SK-N-SH (cell line): Measurements from ENCODE around the gene RCSD1. TPM values are rescaled to one million over a fixed set of nuclear protein-coding genes. Genes with fewer than 3 reads are reported as not detected.

Experiments used
- CTCF ChIA-PET: fragments of 300-600, 350-600 bp; formaldehyde crosslinking; extraction: SDS; loops from one replicate; lab custom pipeline; 2021; lab: Yijun Ruan, JAX
- POLR2A ChIA-PET: fragments of 350-600 bp; sonication (Branson Sonifier 250); formaldehyde crosslinking; extraction: SDS; loops from one replicate; lab custom pipeline; 2020; ENCODE audit warnings: antibody characterized with exemption, inconsistent platforms; lab: Yijun Ruan, JAX
- DNase-seq: peaks from one replicate; pipeline ENCODE4 v3.0.0; 2012
- H2AFZ ChIP-seq: fragments of 200-600 bp; sonication (generic); 2 replicates; pipeline ENCODE4 v1.8.1; 2016; ENCODE audit warnings: antibody characterized with exemption, mild to moderate bottlenecking, low read depth
- H3F3A ChIP-seq: fragments of 200-600 bp; sonication (generic); replicated peaks from 2 replicates; pipeline ENCODE3; 2016; ENCODE audit warnings: antibody characterized with exemption, mild to moderate bottlenecking; ENCODE audit not compliant: insufficient read depth
- H3K27ac ChIP-seq, 2 experiments: fragments of 200-500 bp in 1 of 2; fragments of 200-600 bp in 1 of 2; sonication (Bioruptor generic) in 1 of 2; sonication (generic), shearing (Covaris generic) in 1 of 2; 2 replicates each; pipeline versions ENCODE4 v1.5.1 to v1.6.1; 2014 to 2016; ENCODE audit warnings: low read depth in 2 of 2, inconsistent platforms in 1 of 2, low read length in 1 of 2, mild to moderate bottlenecking in 1 of 2, mixed read lengths in 1 of 2
- H3K27me3 ChIP-seq: fragments of 200-600 bp; sonication (generic), shearing (Covaris generic); 2 replicates; pipeline ENCODE4 v1.6.1; 2016; ENCODE audit warnings: mixed run types; ENCODE audit not compliant: insufficient read depth
- H3K36me3 ChIP-seq, 2 experiments: fragments of 200-500 bp in 1 of 2; fragments of 200-600 bp in 1 of 2; sonication (Bioruptor generic) in 1 of 2; sonication (generic) in 1 of 2; replicated peaks in 1 of 2; 2 replicates each; pipeline versions ENCODE3 to v1.5.1; 2014 to 2016; ENCODE audit warnings: low read length in 1 of 2, mild to moderate bottlenecking in 1 of 2; ENCODE audit not compliant: insufficient read depth in 2 of 2, control insufficient read depth in 1 of 2
- H3K4me1 ChIP-seq, 2 experiments: fragments of 200-500 bp in 1 of 2; fragments of 200-600 bp in 1 of 2; sonication (Bioruptor generic) in 1 of 2; sonication (generic), shearing (Covaris generic) in 1 of 2; 2 replicates each; pipeline versions ENCODE4 v1.5.1 to v1.6.1; 2014 to 2016; ENCODE audit warnings: low read depth in 1 of 2, low read length in 1 of 2, mixed run types in 1 of 2; ENCODE audit not compliant: insufficient read depth in 2 of 2, control insufficient read depth in 1 of 2
- H3K4me2 ChIP-seq: fragments of 200-600 bp; sonication (generic), shearing (Covaris generic); 2 replicates; pipeline ENCODE4 v1.6.1; 2017; ENCODE audit warnings: mixed run types
- H3K4me3 ChIP-seq, 2 experiments: fragments of 200-500 bp in 1 of 2; fragments of 200-600 bp in 1 of 2; sonication (Bioruptor generic) in 1 of 2; sonication (generic), shearing (Covaris generic) in 1 of 2; 2 replicates each; pipeline versions ENCODE4 v1.5.1 to v1.8.1; 2014 to 2016; ENCODE audit warnings: low read depth in 2 of 2, inconsistent platforms in 1 of 2, low read length in 1 of 2, mild to moderate bottlenecking in 1 of 2, mixed read lengths in 1 of 2, moderate library complexity in 1 of 2
- H3K79me2 ChIP-seq: fragments of 200-600 bp; sonication (generic); 2 replicates; pipeline ENCODE4 v1.8.1; 2017; ENCODE audit warnings: mild to moderate bottlenecking; ENCODE audit not compliant: insufficient read depth
- H3K9ac ChIP-seq: fragments of 200-600 bp; sonication (generic); 2 replicates; pipeline ENCODE4 v1.6.1; 2017; ENCODE audit warnings: mixed run types
- H3K9me2 ChIP-seq: fragments of 200-600 bp; sonication (generic); 2 replicates; pipeline ENCODE4 v1.6.1; 2017; ENCODE audit warnings: mixed run types
- H3K9me3 ChIP-seq: fragments of 200-600 bp; sonication (generic); 2 replicates; pipeline ENCODE4 v1.6.1; 2017; ENCODE audit warnings: mixed run types, mild to moderate bottlenecking, moderate library complexity
- H4K20me1 ChIP-seq: fragments of 200-600 bp; sonication (generic); 2 replicates; pipeline ENCODE4 v1.6.1; 2017; ENCODE audit warnings: mild to moderate bottlenecking, mixed run types; ENCODE audit not compliant: insufficient read depth
- CHD2 ChIP-seq: fragments of 150-350 bp; IDR thresholded peaks from 2 replicates; pipeline ENCODE4 v1.6.1; 2018; ENCODE audit warnings: low read length; ENCODE audit not compliant: partially characterized antibody
- EP300 ChIP-seq, 2 experiments: IDR thresholded peaks; 2 replicates each; pipeline versions ENCODE4 v1.4.0 to v1.6.1; 2012; ENCODE audit warnings: borderline replicate concordance in 1 of 2, low read depth in 1 of 2, low read length in 1 of 2
- MXI1 ChIP-seq: IDR thresholded peaks from 2 replicates; pipeline ENCODE4 v1.6.1; 2012; ENCODE audit warnings: mild to moderate bottlenecking, low read depth, low read length, improper control_type of control experiment
- POLR2AphosphoS5 ChIP-seq: IDR thresholded peaks from 2 replicates; pipeline ENCODE4 v1.6.1; 2012; ENCODE audit warnings: low read depth, low read length
- RAD21 ChIP-seq: IDR thresholded peaks from 2 replicates; pipeline ENCODE4 v1.6.1; 2012; ENCODE audit warnings: mild to moderate bottlenecking, low read length
- RXRA ChIP-seq: IDR thresholded peaks from 2 replicates; pipeline ENCODE4 v1.4.0; 2012; ENCODE audit warnings: low read depth, mild to moderate bottlenecking, borderline replicate concordance
- SIN3A ChIP-seq: IDR thresholded peaks from 2 replicates; pipeline ENCODE4 v1.6.1; 2012; ENCODE audit warnings: low read depth, mild to moderate bottlenecking, low read length, moderate library complexity, borderline replicate concordance
- SMC3 ChIP-seq: IDR thresholded peaks from 2 replicates; pipeline ENCODE4 v1.6.1; 2012; ENCODE audit warnings: low read depth, low read length, improper control_type of control experiment
- TCF12 ChIP-seq: IDR thresholded peaks from 2 replicates; pipeline ENCODE4 v1.4.0; 2012
- YY1 ChIP-seq: IDR thresholded peaks from 2 replicates; pipeline ENCODE4 v1.4.0; 2012; ENCODE audit warnings: low read depth, mild to moderate bottlenecking
- WGBS: methylation state at CpG from one replicate; pipeline ENCODE4 v1.1.6; 2017; ENCODE audit warnings: low lambda C conversion rate; 5-methylcytosine and 5-hydroxymethylcytosine counted together
- polyA plus RNA-seq, 3 experiments: library from polyadenylated mRNA; depleted of rRNA; stranded (reverse); fragments of >200 nt; gene quantifications; 2 replicates each; pipeline ENCODE4 v1.2.3, GENCODE V29; 2012
- TF ChIP-seq, protein P1 (sequence below): fragments of 200-600 bp; sonication (generic); IDR thresholded peaks from 2 replicates; pipeline ENCODE4 v1.6.1; 2017; ENCODE audit warnings: antibody characterized with exemption, mild to moderate bottlenecking, moderate library complexity
- TF ChIP-seq, protein P2 (sequence below): IDR thresholded peaks from 2 replicates; pipeline ENCODE4; 2012
- TF ChIP-seq, protein P3 (sequence below): IDR thresholded peaks from 2 replicates; pipeline ENCODE4 v1.4.0; 2012; ENCODE audit warnings: low read depth
- TF ChIP-seq, protein P4 (sequence below): fragments of 150-350 bp; IDR thresholded peaks from 2 replicates; pipeline ENCODE4 v1.6.1; 2016; ENCODE audit warnings: mild to moderate bottlenecking, low read depth, low read length

Gene RCSD1
- polyA plus RNA-seq, 1 of the 3 experiments (the other 2 are of a cell fraction) = 0.02 TPM

DNA sequence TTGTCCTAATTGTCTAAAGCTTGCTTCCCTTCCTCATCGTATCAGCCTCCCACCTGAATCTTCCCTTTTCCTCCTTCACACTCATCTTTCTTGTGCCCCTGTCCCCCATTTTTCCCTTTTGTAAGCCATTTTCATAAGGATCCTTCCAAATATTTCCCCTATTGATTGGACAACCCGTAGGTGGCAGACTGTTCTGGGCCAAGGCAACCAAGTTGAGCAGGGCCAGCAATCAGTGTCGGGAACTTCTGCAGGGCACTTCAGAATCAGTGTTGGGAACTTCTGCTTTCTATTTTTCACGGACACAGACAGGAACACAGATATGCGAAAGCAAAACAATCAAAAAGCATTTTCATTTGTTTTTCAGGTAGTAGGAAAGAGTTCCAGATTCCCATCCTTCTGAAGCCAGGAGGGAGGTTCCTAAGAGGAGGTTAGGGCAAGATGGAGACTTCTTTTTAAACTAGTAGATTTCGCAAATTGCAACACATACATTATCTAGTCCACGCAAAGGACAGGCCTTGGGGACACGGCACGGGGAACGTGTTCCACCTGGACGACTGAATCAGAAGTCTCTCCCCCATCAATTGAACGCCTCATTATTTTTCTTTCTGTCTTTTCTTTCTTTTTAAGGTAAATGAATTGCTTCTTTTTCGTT lies 91.1 kb downstream of the RCSD1 start:
- peak overlapping the region; percentile 96 for H2AFZ ChIP-seq
- H3K9me3 ChIP-seq = no peaks in the 10 kb centered on the region
- DNase-seq = peak; percentile 42
- H3K9me2 ChIP-seq = no peaks in the 10 kb centered on the region
- peak overlapping the region; percentile 73 for H3K9ac ChIP-seq
- H3K79me2 ChIP-seq = peaks cover 42% of the 10 kb centered on the region
- peak overlapping the region; percentile 83 for H3K4me2 ChIP-seq
- TF ChIP-seq RAD21 (peak; percentile 57), SMC3 (peak; percentile 21), YY1 (no peak)
- TF ChIP-seq, protein P1, sequence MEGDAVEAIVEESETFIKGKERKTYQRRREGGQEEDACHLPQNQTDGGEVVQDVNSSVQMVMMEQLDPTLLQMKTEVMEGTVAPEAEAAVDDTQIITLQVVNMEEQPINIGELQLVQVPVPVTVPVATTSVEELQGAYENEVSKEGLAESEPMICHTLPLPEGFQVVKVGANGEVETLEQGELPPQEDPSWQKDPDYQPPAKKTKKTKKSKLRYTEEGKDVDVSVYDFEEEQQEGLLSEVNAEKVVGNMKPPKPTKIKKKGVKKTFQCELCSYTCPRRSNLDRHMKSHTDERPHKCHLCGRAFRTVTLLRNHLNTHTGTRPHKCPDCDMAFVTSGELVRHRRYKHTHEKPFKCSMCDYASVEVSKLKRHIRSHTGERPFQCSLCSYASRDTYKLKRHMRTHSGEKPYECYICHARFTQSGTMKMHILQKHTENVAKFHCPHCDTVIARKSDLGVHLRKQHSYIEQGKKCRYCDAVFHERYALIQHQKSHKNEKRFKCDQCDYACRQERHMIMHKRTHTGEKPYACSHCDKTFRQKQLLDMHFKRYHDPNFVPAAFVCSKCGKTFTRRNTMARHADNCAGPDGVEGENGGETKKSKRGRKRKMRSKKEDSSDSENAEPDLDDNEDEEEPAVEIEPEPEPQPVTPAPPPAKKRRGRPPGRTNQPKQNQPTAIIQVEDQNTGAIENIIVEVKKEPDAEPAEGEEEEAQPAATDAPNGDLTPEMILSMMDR = peak; percentile 52
- POLR2A ChIA-PET = no interaction called here
- WGBS = 33% methylated on average over 13 of the region's 13 CpGs
- peaks cover 24% of the 10 kb centered on the region for H4K20me1 ChIP-seq
- peaks cover 6 to 22% of the 10 kb centered on the region in 2 experiments; a peak in 3 of 4 replicates for H3K4me1 ChIP-seq
- H3K27ac ChIP-seq = peak overlapping the region; percentile 75 to 76
- no peaks in the 10 kb centered on the region for H3K27me3 ChIP-seq
- no peaks in the 10 kb centered on the region for H3K36me3 ChIP-seq
- no peaks in the 10 kb centered on the region for H3F3A ChIP-seq
- peak overlapping the region; percentile 70 to 90 for H3K4me3 ChIP-seq
- CTCF ChIA-PET = interaction anchor here (0.7 to 1.0 kb wide), 3 partner anchors 7 to 361 kb away, joined by 3 to 4 read pairs (median 3); no protein-coding TSS in a partner anchor

DNA sequence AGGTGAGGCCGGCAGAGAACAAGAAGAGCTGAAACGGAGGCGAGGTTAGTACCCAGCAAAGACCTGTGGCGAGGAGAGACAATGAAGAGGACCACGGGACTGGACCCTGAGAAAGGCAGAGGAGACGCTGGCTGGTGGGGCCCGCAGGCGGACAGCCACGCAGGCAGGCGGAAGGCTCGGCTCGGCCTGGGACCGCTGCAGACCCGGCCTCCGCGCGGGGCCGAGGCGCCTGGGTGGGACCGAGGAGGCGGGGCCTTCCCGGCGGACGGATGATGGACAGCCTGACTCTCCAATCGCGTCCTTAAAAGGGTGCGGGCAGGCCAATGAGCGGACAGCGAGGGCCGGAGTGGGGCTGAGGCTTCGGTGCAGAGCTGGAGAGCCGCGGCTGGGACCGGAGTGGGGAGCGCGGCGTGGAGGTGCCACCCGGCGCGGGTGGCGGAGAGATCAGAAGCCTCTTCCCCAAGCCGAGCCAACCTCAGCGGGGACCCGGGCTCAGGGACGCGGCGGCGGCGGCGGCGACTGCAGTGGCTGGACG lies 91.7 kb downstream of the RCSD1 start, which contains the start of gene MPZL1:
MPZL1 (plus strand) TSS at position 366 of the 535 bp plus-strand sequence. CDS start 170 bp downstream, outside the sequence.
- Histone ChIP-seq H3K27ac (peak within 1 kb of the TSS; percentile 75 to 76), H3K4me2 (peak within 1 kb of the TSS; percentile 83), H3F3A (no peaks in the 10 kb centered on the region), H3K79me2 (peaks cover 48% of the 10 kb centered on the region), H3K9me3 (no peaks in the 10 kb centered on the region), H3K4me3 (peak within 1 kb of the TSS; percentile 70 to 90), H3K27me3 (no peaks in the 10 kb centered on the region), H3K9me2 (no peaks in the 10 kb centered on the region), H3K4me1 (peaks cover 11 to 22% of the 10 kb centered on the region in 2 experiments; a peak in 3 of 4 replicates), H3K36me3 (no peaks in the 10 kb centered on the region), H4K20me1 (peaks cover 30% of the 10 kb centered on the region), H3K9ac (peak within 1 kb of the TSS; percentile 73), H2AFZ (peak within 1 kb of the TSS; percentile 96)
- CTCF ChIA-PET = interaction anchor here (0.7 to 1.0 kb wide), 3 partner anchors 8 to 360 kb away, joined by 3 to 4 read pairs (median 3); no protein-coding TSS in a partner anchor
- TF ChIP-seq EP300 (IDR thresholded peaks at IDR 0.05; ENCODE audit: borderline replicate concordance in 1 of 2, low read depth in 1 of 2, low read length in 1 of 2) (no peak), TCF12 (no peak), YY1 (peak; percentile 51; the same call in 1 of the 2 replicates), MXI1 (peak; percentile 61), RXRA (no peak), CHD2 (peak; percentile 72), POLR2AphosphoS5 (peak; percentile 58; the same call in 1 of the 2 replicates), SIN3A (no peak)
- TF ChIP-seq, protein P1 = no peak
- TF ChIP-seq, protein P2, sequence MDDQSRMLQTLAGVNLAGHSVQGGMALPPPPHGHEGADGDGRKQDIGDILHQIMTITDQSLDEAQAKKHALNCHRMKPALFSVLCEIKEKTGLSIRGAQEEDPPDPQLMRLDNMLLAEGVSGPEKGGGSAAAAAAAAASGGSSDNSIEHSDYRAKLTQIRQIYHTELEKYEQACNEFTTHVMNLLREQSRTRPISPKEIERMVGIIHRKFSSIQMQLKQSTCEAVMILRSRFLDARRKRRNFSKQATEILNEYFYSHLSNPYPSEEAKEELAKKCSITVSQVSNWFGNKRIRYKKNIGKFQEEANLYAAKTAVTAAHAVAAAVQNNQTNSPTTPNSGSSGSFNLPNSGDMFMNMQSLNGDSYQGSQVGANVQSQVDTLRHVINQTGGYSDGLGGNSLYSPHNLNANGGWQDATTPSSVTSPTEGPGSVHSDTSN = peak; percentile 100
- TF ChIP-seq, protein P3, sequence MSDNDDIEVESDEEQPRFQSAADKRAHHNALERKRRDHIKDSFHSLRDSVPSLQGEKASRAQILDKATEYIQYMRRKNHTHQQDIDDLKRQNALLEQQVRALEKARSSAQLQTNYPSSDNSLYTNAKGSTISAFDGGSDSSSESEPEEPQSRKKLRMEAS = peak; percentile 25; the same call in 1 of the 2 replicates
- TF ChIP-seq, protein P4, sequence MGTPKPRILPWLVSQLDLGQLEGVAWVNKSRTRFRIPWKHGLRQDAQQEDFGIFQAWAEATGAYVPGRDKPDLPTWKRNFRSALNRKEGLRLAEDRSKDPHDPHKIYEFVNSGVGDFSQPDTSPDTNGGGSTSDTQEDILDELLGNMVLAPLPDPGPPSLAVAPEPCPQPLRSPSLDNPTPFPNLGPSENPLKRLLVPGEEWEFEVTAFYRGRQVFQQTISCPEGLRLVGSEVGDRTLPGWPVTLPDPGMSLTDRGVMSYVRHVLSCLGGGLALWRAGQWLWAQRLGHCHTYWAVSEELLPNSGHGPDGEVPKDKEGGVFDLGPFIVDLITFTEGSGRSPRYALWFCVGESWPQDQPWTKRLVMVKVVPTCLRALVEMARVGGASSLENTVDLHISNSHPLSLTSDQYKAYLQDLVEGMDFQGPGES = peak; percentile 69
- peak; percentile 100 for DNase-seq
- POLR2A ChIA-PET = interaction anchor here (0.5 kb wide), 2 partner anchors 149 to 214 kb away, joined by 3 to 4 read pairs; no protein-coding TSS in a partner anchor
- WGBS = 3% methylated on average over 8 of the region's 52 CpGs
